Measurements from ENCODE around the gene ADARB2.

Gene ADARB2

GRCh38 chr10:1668399-1668798, 68.9 kb downstream of the ADARB2 start:
- H3K4me1 ChIP-seq (ENCODE audit: insufficient read depth, poor library complexity, severe bottlenecking) = peaks cover 6% of the 10 kb centered on the region
- TF ChIP-seq CTCF (IDR thresholded peaks at IDR 0.05; ENCODE audit: poor library complexity, severe bottlenecking) = no peak
- no peaks in the 10 kb centered on the region for H3K27me3 ChIP-seq (ENCODE audit: insufficient read depth, poor library complexity, severe bottlenecking)
- H3K4me3 ChIP-seq (ENCODE audit: severe bottlenecking) = no peak overlapping the region
- H3K27ac ChIP-seq (ENCODE audit: poor library complexity, severe bottlenecking) = no peak overlapping the region
- ATAC-seq (ENCODE audit: low read depth) = no peak
- DNase-seq (ENCODE audit: low spot score) = no peak
- no peaks in the 10 kb centered on the region for H3K9me3 ChIP-seq (ENCODE audit: severe bottlenecking)
- H3K36me3 ChIP-seq (ENCODE audit: low read depth) = no peaks in the 10 kb centered on the region

GRCh38 chr10:1667392-1667791, 69.9 kb downstream of the ADARB2 start:
- peaks cover 6% of the 10 kb centered on the region for H3K4me1 ChIP-seq (ENCODE audit: insufficient read depth, poor library complexity, severe bottlenecking)
- no peak for DNase-seq (ENCODE audit: low spot score)
- no peaks in the 10 kb centered on the region for H3K9me3 ChIP-seq (ENCODE audit: severe bottlenecking)
- H3K27ac ChIP-seq (ENCODE audit: poor library complexity, severe bottlenecking) = no peak overlapping the region
- ATAC-seq (ENCODE audit: low read depth) = no peak
- no peaks in the 10 kb centered on the region for H3K36me3 ChIP-seq (ENCODE audit: low read depth)
- no peak overlapping the region for H3K4me3 ChIP-seq (ENCODE audit: severe bottlenecking)
- H3K27me3 ChIP-seq (ENCODE audit: insufficient read depth, poor library complexity, severe bottlenecking) = no peaks in the 10 kb centered on the region
- TF ChIP-seq CTCF (IDR thresholded peaks at IDR 0.05; ENCODE audit: poor library complexity, severe bottlenecking) = no peak

GRCh38 chr10:1666147-1666546, 71.2 kb downstream of the ADARB2 start:
- no peaks in the 10 kb centered on the region for H3K27me3 ChIP-seq (ENCODE audit: insufficient read depth, poor library complexity, severe bottlenecking)
- H3K4me3 ChIP-seq (ENCODE audit: severe bottlenecking) = no peak overlapping the region
- ATAC-seq (ENCODE audit: low read depth) = no peak
- no peak overlapping the region for H3K27ac ChIP-seq (ENCODE audit: poor library complexity, severe bottlenecking)
- H3K9me3 ChIP-seq (ENCODE audit: severe bottlenecking) = no peaks in the 10 kb centered on the region
- TF ChIP-seq CTCF (IDR thresholded peaks at IDR 0.05; ENCODE audit: poor library complexity, severe bottlenecking) = no peak
- DNase-seq (ENCODE audit: low spot score) = no peak
- H3K4me1 ChIP-seq (ENCODE audit: insufficient read depth, poor library complexity, severe bottlenecking) = peaks cover 6% of the 10 kb centered on the region
- H3K36me3 ChIP-seq (ENCODE audit: low read depth) = no peaks in the 10 kb centered on the region

- ATAC-seq (ENCODE audit: low read depth) (no peak), DNase-seq (ENCODE audit: low spot score) (no peak)
- Histone ChIP-seq H3K4me3 (ENCODE audit: severe bottlenecking) (no peak overlapping the region), H3K27me3 (ENCODE audit: insufficient read depth, poor library complexity, severe bottlenecking) (no peaks in the 10 kb centered on the region), H3K36me3 (ENCODE audit: low read depth) (no peaks in the 10 kb centered on the region), H3K27ac (ENCODE audit: poor library complexity, severe bottlenecking) (no peak overlapping the region), H3K4me1 (ENCODE audit: insufficient read depth, poor library complexity, severe bottlenecking) (peaks cover 6% of the 10 kb centered on the region), H3K9me3 (ENCODE audit: severe bottlenecking) (no peaks in the 10 kb centered on the region)
- no peak for TF ChIP-seq CTCF (IDR thresholded peaks at IDR 0.05; ENCODE audit: poor library complexity, severe bottlenecking)
These were observed 71.6 kb downstream of the ADARB2 start for GRCh38 chr10:1665681-1666080.

- Histone ChIP-seq H3K27me3 (ENCODE audit: insufficient read depth, poor library complexity, severe bottlenecking) (no peaks in the 10 kb centered on the region), H3K4me1 (ENCODE audit: insufficient read depth, poor library complexity, severe bottlenecking) (peaks cover under 1% of the 10 kb centered on the region), H3K9me3 (ENCODE audit: severe bottlenecking) (no peaks in the 10 kb centered on the region), H3K27ac (ENCODE audit: poor library complexity, severe bottlenecking) (no peak overlapping the region), H3K36me3 (ENCODE audit: low read depth) (no peaks in the 10 kb centered on the region), H3K4me3 (ENCODE audit: severe bottlenecking) (no peak overlapping the region)
- no peak for DNase-seq (ENCODE audit: low spot score)
- no peak for TF ChIP-seq CTCF (IDR thresholded peaks at IDR 0.05; ENCODE audit: poor library complexity, severe bottlenecking)
- no peak for ATAC-seq (ENCODE audit: low read depth)
These were observed 72.2 kb downstream of the ADARB2 start for GRCh38 chr10:1665021-1665661.

All from RWPE2 (cell line).